ENCODE results near the gene GNB5. TPM values are rescaled to one million over a fixed set of nuclear protein-coding genes. Genes with fewer than 3 reads are reported as not detected.
A peak's percentile ranks its signal among the peaks of the same experiment; 100 is the strongest.

GNB5 gene
- total and polyA plus RNA-seq, 4 experiments from 2014 or later, result 52.2 to 69.9 (median 61.8) TPM

DNA sequence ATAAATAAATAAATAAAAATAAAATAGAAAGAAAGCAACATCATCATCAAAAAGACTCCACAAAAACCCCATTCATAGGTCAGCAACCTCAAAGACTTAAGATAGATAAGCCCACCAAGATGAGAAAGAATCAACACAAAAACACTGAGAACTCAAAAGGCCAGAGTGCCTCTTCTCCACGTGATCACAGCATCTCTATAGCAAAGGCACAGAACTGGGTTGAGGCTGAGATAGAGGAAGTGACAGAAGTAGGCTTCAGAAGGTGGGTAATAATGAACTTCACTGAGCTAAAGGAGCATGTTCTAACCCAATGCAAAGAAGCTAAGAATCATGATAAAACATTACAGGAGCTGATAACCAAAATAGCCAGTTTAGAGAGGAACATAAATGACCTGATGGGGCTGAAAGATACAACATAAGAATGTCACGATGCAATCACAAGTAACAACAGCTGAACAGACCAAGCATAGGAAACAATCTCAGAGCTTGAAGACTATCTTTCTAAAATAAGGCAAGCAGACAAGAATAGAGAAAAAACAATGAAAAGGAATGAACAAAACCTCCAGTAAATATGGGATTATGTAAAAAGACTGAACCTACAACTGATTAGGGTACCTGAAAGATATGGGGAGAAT is 26.4 kb downstream of the GNB5 start:
- CTCF ChIA-PET (ENCODE audit: partially characterized antibody), result interaction anchor here (0.7 to 6.2 kb wide), 8 partner anchors 9 to 92 kb away, joined by 3 to 38 read pairs (median 10); no protein-coding TSS in a partner anchor
- no peak overlapping the region for H3K4me3 ChIP-seq (ENCODE audit: low read length in 2 of 2)
- Mint-ChIP-seq H3K4me3 (no peak overlapping the region), H3K36me3 (peaks cover 27 to 32% of the 10 kb centered on the region in 2 donors), H3K4me1 (peaks cover 30 to 47% (median 42%) of the 10 kb centered on the region in 4 donors), H3K9me3 (no peaks in the 10 kb centered on the region), H3K27ac (peak overlapping the region in 5 of 7 donors; percentile 1 to 70 (median 13)), H3K27me3 (no peaks in the 10 kb centered on the region)
- H3K27me3 ChIP-seq (ENCODE audit: insufficient read depth, low read length), result no peaks in the 10 kb centered on the region
- intact Hi-C loops (cut with micrococcal nuclease), result no loop called here
- H3K36me3 ChIP-seq (ENCODE audit: insufficient read depth, low read length), result peaks cover 8% of the 10 kb centered on the region
- POLR2A ChIA-PET (ENCODE audit: partially characterized antibody), result interaction anchor here (1.0 to 2.9 kb wide), 3 partner anchors 9 to 44 kb away, joined by 3 to 22 read pairs (median 3); no protein-coding TSS in a partner anchor
- no peaks in the 10 kb centered on the region for H3K9me3 ChIP-seq (ENCODE audit: control insufficient read depth in 1 of 2, low read length in 2 of 2)
- H3K4me1 ChIP-seq (ENCODE audit: insufficient read depth, low read length), result peaks cover 4% of the 10 kb centered on the region
- DNase-seq, result no peak
- H3K27ac ChIP-seq (ENCODE audit: low read depth, low read length), result no peak overlapping the region

DNA sequence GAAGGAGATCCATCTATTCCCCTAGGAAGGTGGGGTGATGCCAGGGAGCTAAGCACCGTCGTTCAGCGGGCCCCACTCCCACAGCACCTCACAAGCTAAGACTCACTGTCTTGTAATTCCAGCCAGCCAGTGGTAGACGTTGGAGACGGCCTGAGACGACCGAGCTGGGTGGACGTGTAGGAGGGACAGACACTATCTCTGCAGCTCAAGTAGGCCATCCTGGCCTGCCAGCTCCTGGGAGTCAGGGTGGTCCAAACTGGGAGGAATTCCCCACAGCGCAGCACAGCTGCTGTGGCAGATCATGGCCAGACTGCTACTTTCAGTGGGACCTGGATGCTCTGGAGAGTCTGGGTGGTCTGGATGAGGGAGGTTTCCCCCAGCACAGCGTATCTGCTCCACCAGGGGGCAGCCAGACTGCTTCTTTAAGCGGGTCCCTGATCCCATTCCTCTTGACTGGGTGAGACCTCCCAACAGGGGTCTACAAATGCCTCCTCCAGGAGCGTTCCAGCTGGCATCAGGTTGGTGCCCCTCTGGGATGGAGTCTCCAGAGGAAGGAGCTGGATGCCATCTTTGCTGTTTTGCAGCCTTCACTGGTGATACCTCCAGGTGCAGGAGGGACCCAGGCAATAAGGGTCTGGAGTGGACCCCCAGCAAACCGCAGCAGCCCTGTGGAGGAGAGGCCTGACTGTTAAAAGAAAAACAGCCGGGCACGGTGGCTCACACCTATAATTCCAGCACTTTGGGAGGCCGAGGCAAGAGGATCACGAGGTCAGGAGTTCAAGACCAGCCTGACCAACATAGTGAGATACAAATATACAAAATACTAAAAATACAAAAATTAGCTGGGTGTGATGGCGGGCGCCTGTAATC is 27.6 kb downstream of the GNB5 start:
- H3K4me1 ChIP-seq (ENCODE audit: insufficient read depth, low read length), result peaks cover 4% of the 10 kb centered on the region
- POLR2A ChIA-PET (ENCODE audit: partially characterized antibody), result interaction anchor here (1.2 to 1.4 kb wide), 2 partner anchors 15 to 45 kb away, joined by 3 to 5 read pairs; no protein-coding TSS in a partner anchor
- intact Hi-C loops (cut with micrococcal nuclease), result loop anchor here (1.0 kb wide), 2 partner anchors 45 to 64 kb away; no protein-coding TSS in a partner anchor
- H3K27me3 ChIP-seq (ENCODE audit: insufficient read depth, low read length), result no peaks in the 10 kb centered on the region
- Mint-ChIP-seq H3K9me3 (no peaks in the 10 kb centered on the region), H3K4me3 (no peak overlapping the region), H3K36me3 (peaks cover 33 to 39% of the 10 kb centered on the region in 2 donors), H3K27me3 (no peaks in the 10 kb centered on the region), H3K4me1 (peaks cover 29 to 44% (median 36%) of the 10 kb centered on the region in 4 donors), H3K27ac (peak overlapping the region in 1 of 7 donors; percentile 20)
- H3K36me3 ChIP-seq (ENCODE audit: insufficient read depth, low read length), result peaks cover 16% of the 10 kb centered on the region
- CTCF ChIA-PET (ENCODE audit: partially characterized antibody), result interaction anchor here (0.7 to 6.2 kb wide), 7 partner anchors 10 to 65 kb away, joined by 3 to 38 read pairs (median 16); no protein-coding TSS in a partner anchor
- no peak for DNase-seq
- no peak overlapping the region for H3K27ac ChIP-seq (ENCODE audit: low read depth, low read length)
- no peaks in the 10 kb centered on the region for H3K9me3 ChIP-seq (ENCODE audit: control insufficient read depth in 1 of 2, low read length in 2 of 2)
- no peak overlapping the region for H3K4me3 ChIP-seq (ENCODE audit: low read length in 2 of 2)

DNA sequence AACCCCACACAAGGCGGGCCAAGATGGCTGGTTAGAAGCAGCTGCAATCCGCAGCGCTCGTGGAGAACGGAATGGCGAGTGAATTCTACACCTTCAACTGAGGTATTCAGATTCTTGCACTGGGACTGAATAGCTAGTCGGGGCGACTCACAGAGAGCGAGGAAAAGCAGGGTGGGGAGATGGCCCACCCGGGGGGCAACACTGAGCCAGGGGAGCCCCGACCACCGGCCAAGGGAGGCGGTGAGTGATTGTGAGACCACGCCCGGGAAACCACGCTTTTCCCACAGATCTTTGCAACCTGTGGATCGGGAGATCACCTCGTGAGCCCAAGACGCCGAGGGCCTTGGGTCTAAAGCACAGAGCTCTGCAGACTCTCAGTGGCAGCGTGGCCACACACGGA is 28.3 kb downstream of the GNB5 start:
- Mint-ChIP-seq H3K27ac (peak overlapping the region in 1 of 7 donors; percentile 6), H3K27me3 (no peaks in the 10 kb centered on the region), H3K4me3 (no peak overlapping the region), H3K4me1 (peaks cover 25 to 38% (median 30%) of the 10 kb centered on the region in 4 donors), H3K36me3 (peaks cover 34 to 45% of the 10 kb centered on the region in 2 donors), H3K9me3 (no peaks in the 10 kb centered on the region)
- intact Hi-C loops (cut with micrococcal nuclease), result loop anchor here (1.0 kb wide), 2 partner anchors 45 to 64 kb away; no protein-coding TSS in a partner anchor
- Histone ChIP-seq H3K9me3 (ENCODE audit: control insufficient read depth in 1 of 2, low read length in 2 of 2) (no peaks in the 10 kb centered on the region), H3K4me1 (ENCODE audit: insufficient read depth, low read length) (peaks cover under 1% of the 10 kb centered on the region), H3K4me3 (ENCODE audit: low read length in 2 of 2) (no peak overlapping the region), H3K27me3 (ENCODE audit: insufficient read depth, low read length) (no peaks in the 10 kb centered on the region), H3K36me3 (ENCODE audit: insufficient read depth, low read length) (peaks cover 16% of the 10 kb centered on the region), H3K27ac (ENCODE audit: low read depth, low read length) (no peak overlapping the region)
- POLR2A ChIA-PET (ENCODE audit: partially characterized antibody), result interaction anchor here (1.2 kb wide), 1 partner anchor 16 kb away, joined by 5 read pairs; no protein-coding TSS in a partner anchor
- DNase-seq, result no peak
- CTCF ChIA-PET (ENCODE audit: partially characterized antibody), result interaction anchor here (0.7 to 6.2 kb wide), 6 partner anchors 11 to 65 kb away, joined by 3 to 38 read pairs (median 22); no protein-coding TSS in a partner anchor

DNA sequence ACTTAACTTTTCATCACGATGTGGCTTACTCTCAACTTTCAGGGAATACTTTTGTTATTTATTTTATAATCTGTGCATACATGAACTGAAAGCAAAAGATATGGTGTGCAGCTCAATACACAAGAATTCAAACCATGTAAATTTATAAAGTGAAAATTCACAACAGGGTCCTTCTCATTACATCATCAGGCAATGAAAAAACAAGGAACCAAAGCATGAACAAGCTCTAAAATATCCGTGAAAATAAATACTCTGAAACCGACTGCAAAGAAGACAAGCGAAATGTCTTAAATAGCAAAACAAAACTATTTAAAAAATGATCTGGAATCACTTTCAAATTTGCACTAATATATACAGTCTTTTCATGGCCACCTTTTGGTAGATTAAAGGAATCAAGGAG is 28.9 kb downstream of the GNB5 start:
- peaks cover 16% of the 10 kb centered on the region for H3K36me3 ChIP-seq (ENCODE audit: insufficient read depth, low read length)
- no peak for DNase-seq
- H3K4me1 ChIP-seq (ENCODE audit: insufficient read depth, low read length), result no peaks in the 10 kb centered on the region
- ChIA-PET CTCF (ENCODE audit: partially characterized antibody) (interaction anchor here (3.6 to 6.2 kb wide), 4 partner anchors 11 to 66 kb away, joined by 16 to 38 read pairs (median 29); no protein-coding TSS in a partner anchor), POLR2A (ENCODE audit: partially characterized antibody) (no interaction called here)
- H3K9me3 ChIP-seq (ENCODE audit: control insufficient read depth in 1 of 2, low read length in 2 of 2), result no peaks in the 10 kb centered on the region
- peaks cover 34 to 45% of the 10 kb centered on the region in 2 donors for H3K36me3 Mint-ChIP-seq
- no peaks in the 10 kb centered on the region for H3K27me3 Mint-ChIP-seq
- no peak overlapping the region for H3K27ac ChIP-seq (ENCODE audit: low read depth, low read length)
- H3K4me3 Mint-ChIP-seq, result no peak overlapping the region
- H3K4me3 ChIP-seq (ENCODE audit: low read length in 2 of 2), result no peak overlapping the region
- no peaks in the 10 kb centered on the region for H3K27me3 ChIP-seq (ENCODE audit: insufficient read depth, low read length)
- intact Hi-C loops (cut with micrococcal nuclease), result no loop called here
- H3K27ac Mint-ChIP-seq, result no peak overlapping the region
- H3K4me1 Mint-ChIP-seq, result peaks cover 24 to 36% (median 28%) of the 10 kb centered on the region in 4 donors
- no peaks in the 10 kb centered on the region for H3K9me3 Mint-ChIP-seq

DNA sequence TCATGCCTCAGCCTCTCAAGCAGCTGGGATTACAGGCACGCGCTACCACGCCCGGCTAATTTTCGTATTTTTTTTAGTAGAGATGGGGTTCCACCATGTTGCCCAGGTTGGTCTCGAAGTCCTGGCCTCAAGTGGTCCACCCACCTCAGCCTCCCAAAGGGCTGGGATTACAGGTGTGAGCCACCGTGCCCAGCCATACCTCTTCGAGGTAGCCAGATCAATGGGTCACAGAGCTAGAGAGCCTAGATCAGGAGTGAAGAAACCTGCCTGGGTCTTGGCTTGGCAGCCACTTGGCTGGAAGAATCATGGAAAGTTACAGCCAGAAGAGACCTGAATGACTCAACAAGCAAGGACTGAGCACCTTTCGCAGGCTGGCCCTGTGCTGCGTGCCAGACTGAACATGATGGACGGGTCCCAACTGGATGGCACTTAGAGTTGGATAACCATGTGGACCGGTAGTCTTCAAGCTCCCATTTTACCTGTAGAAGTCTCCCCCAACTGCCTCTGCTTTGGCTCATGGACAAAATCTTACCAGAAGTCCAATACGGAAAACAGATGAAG is 29.7 kb downstream of the GNB5 start:
- Mint-ChIP-seq H3K4me1 (peaks cover 18 to 29% (median 21%) of the 10 kb centered on the region in 4 donors), H3K4me3 (no peak overlapping the region), H3K27ac (no peak overlapping the region), H3K27me3 (no peaks in the 10 kb centered on the region), H3K9me3 (no peaks in the 10 kb centered on the region), H3K36me3 (peaks cover 34 to 45% of the 10 kb centered on the region in 2 donors)
- intact Hi-C loops (cut with micrococcal nuclease), result no loop called here
- Histone ChIP-seq H3K4me1 (ENCODE audit: insufficient read depth, low read length) (no peaks in the 10 kb centered on the region), H3K27me3 (ENCODE audit: insufficient read depth, low read length) (no peaks in the 10 kb centered on the region), H3K27ac (ENCODE audit: low read depth, low read length) (no peak overlapping the region), H3K4me3 (ENCODE audit: low read length in 2 of 2) (no peak overlapping the region), H3K36me3 (ENCODE audit: insufficient read depth, low read length) (peaks cover 16% of the 10 kb centered on the region), H3K9me3 (ENCODE audit: control insufficient read depth in 1 of 2, low read length in 2 of 2) (no peaks in the 10 kb centered on the region)
- ChIA-PET CTCF (ENCODE audit: partially characterized antibody) (interaction anchor here (1.2 to 6.2 kb wide), 4 partner anchors 12 to 67 kb away, joined by 4 to 38 read pairs (median 22); no protein-coding TSS in a partner anchor), POLR2A (ENCODE audit: partially characterized antibody) (no interaction called here)
- no peak for DNase-seq

DNA sequence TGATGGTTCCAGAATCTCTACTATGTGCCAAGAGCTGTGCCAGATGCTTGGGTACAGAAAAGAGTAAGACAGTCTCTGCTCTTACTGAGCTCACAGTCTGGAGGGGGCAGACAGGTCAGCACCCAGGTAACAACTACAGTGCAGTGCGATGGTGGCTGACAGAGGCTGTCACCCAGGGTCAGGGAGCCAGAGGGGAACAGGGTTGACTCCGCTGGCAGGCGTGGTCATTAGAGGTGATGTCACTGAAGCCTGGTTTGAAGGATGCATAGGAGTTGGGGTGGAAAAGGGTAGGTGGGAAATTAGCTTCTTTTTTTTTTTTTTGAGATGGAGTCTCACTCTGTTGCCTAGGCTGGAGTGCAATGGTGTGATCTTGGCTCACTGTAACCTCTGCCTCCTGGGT is 31.5 kb downstream of the GNB5 start:
- no peak for DNase-seq
- Mint-ChIP-seq H3K4me3 (no peak overlapping the region), H3K27ac (peak overlapping the region in 1 of 7 donors; percentile 83), H3K4me1 (peaks cover 6 to 11% (median 9%) of the 10 kb centered on the region in 4 donors), H3K27me3 (no peaks in the 10 kb centered on the region), H3K9me3 (no peaks in the 10 kb centered on the region), H3K36me3 (peaks cover 34 to 47% of the 10 kb centered on the region in 2 donors)
- peaks cover 18% of the 10 kb centered on the region for H3K36me3 ChIP-seq (ENCODE audit: insufficient read depth, low read length)
- intact Hi-C loops (cut with micrococcal nuclease), result no loop called here
- H3K4me3 ChIP-seq (ENCODE audit: low read length in 2 of 2), result no peak overlapping the region
- ChIA-PET POLR2A (ENCODE audit: partially characterized antibody) (interaction anchor here (2.9 kb wide), 1 partner anchor 20 kb away, joined by 12 read pairs; no protein-coding TSS in a partner anchor), CTCF (ENCODE audit: partially characterized antibody) (interaction anchor here (0.9 to 1.3 kb wide), 2 partner anchors 14 to 19 kb away, joined by 3 read pairs; no protein-coding TSS in a partner anchor)
- H3K9me3 ChIP-seq (ENCODE audit: control insufficient read depth in 1 of 2, low read length in 2 of 2), result no peaks in the 10 kb centered on the region
- H3K4me1 ChIP-seq (ENCODE audit: insufficient read depth, low read length), result no peaks in the 10 kb centered on the region
- no peaks in the 10 kb centered on the region for H3K27me3 ChIP-seq (ENCODE audit: insufficient read depth, low read length)
- no peak overlapping the region for H3K27ac ChIP-seq (ENCODE audit: low read depth, low read length)
